Tibial nerve (tissue), 4 donors: ENCODE measurements around the gene PDLIM7.

Experiments used
- CTCF ChIP-seq, 5 experiments: fragments of 200-600 bp in 3 of 5; fragments of 450-650 bp in 2 of 5; sonication (generic) in 3 of 5; IDR thresholded peaks; one replicate each; pipeline ENCODE4 v1.5.1; 2016 to 2019; ENCODE audit warnings: antibody characterized with exemption in 5 of 5, mild to moderate bottlenecking in 3 of 5, moderate library complexity in 2 of 5
- EP300 ChIP-seq, 2 donors: sonication (generic); formaldehyde crosslinking; IDR thresholded peaks; one replicate each; pipeline ENCODE4 v1.6.1; 2017; ENCODE audit warnings: antibody characterized with exemption in 2 of 2, mild to moderate bottlenecking in 1 of 2
- POLR2A ChIP-seq, 2 donors: fragments of 450-650 bp; IDR thresholded peaks; one replicate each; pipeline ENCODE4 v1.6.1; 2017; ENCODE audit warnings: antibody characterized with exemption in 2 of 2, mild to moderate bottlenecking in 2 of 2, moderate library complexity in 2 of 2

GRCh38 chr5:177462021-177462670, 35.3 kb downstream of the PDLIM7 start:
- TF ChIP-seq CTCF (IDR thresholded peaks at IDR 0.05) (no peak), EP300 (IDR thresholded peaks at IDR 0.05) (no peak), POLR2A (IDR thresholded peaks at IDR 0.05) (no peak)
